ENCODE data around the gene ANOS1.

The ANOS1 gene

GRCh38 chrX:8704184-8704583 is 27.8 kb downstream of the ANOS1 start:
- no peaks in the 10 kb centered on the region for H3K4me1 ChIP-seq (ENCODE audit: low read length)
- no peaks in the 10 kb centered on the region for H3K9me2 ChIP-seq (replicated peaks; ENCODE audit: insufficient read depth, low read length)
- H3K27me3 ChIP-seq (replicated peaks; ENCODE audit: insufficient read depth, low read length): no peaks in the 10 kb centered on the region
- no peak overlapping the region for H3K4me3 ChIP-seq (ENCODE audit: low read length)
- H3K9me3 ChIP-seq (replicated peaks; ENCODE audit: insufficient read depth, low read length): no peaks in the 10 kb centered on the region
- no peak for DNase-seq
- H2AFZ ChIP-seq (ENCODE audit: low read length): no peak overlapping the region
- H3K4me2 ChIP-seq (ENCODE audit: low read depth, low read length): no peak overlapping the region
- TF ChIP-seq CTCF (IDR thresholded peaks at IDR 0.05; ENCODE audit: low read length) (no peak), EZH2 (optimal IDR thresholded peaks at IDR 0.05; ENCODE audit: low read depth, low read length) (no peak), EZH2phosphoT487 (IDR thresholded peaks at IDR 0.05; ENCODE audit: low read length) (no peak)
- H3K36me3 ChIP-seq (replicated peaks; ENCODE audit: insufficient read depth, low read length): no peaks in the 10 kb centered on the region
- H3F3A ChIP-seq (ENCODE audit: insufficient read depth, low read length): no peaks in the 10 kb centered on the region
- H3K79me2 ChIP-seq (ENCODE audit: low read length): no peaks in the 10 kb centered on the region
- no peaks in the 10 kb centered on the region for H4K20me1 ChIP-seq (ENCODE audit: insufficient read depth, low read length)
- H3K27ac ChIP-seq (ENCODE audit: low read length): no peak overlapping the region
- H3K9ac ChIP-seq (ENCODE audit: low read length): no peak overlapping the region

GRCh38 chrX:8692871-8693270 is 39.1 kb downstream of the ANOS1 start:
- TF ChIP-seq CTCF (IDR thresholded peaks at IDR 0.05; ENCODE audit: low read length) (no peak), EZH2phosphoT487 (IDR thresholded peaks at IDR 0.05; ENCODE audit: low read length) (no peak), EZH2 (optimal IDR thresholded peaks at IDR 0.05; ENCODE audit: low read depth, low read length) (no peak)
- Histone ChIP-seq H3K4me1 (ENCODE audit: low read length) (no peaks in the 10 kb centered on the region), H4K20me1 (ENCODE audit: insufficient read depth, low read length) (no peaks in the 10 kb centered on the region), H3K9me3 (replicated peaks; ENCODE audit: insufficient read depth, low read length) (no peaks in the 10 kb centered on the region), H3K9me2 (replicated peaks; ENCODE audit: insufficient read depth, low read length) (no peaks in the 10 kb centered on the region), H3K27ac (ENCODE audit: low read length) (no peak overlapping the region), H3K4me2 (ENCODE audit: low read depth, low read length) (no peak overlapping the region), H3K4me3 (ENCODE audit: low read length) (no peak overlapping the region), H3K79me2 (ENCODE audit: low read length) (no peaks in the 10 kb centered on the region), H2AFZ (ENCODE audit: low read length) (no peak overlapping the region), H3K27me3 (replicated peaks; ENCODE audit: insufficient read depth, low read length) (no peaks in the 10 kb centered on the region), H3F3A (ENCODE audit: insufficient read depth, low read length) (no peaks in the 10 kb centered on the region), H3K36me3 (replicated peaks; ENCODE audit: insufficient read depth, low read length) (no peaks in the 10 kb centered on the region), H3K9ac (ENCODE audit: low read length) (no peak overlapping the region)
- DNase-seq: no peak

- no peak overlapping the region for H2AFZ ChIP-seq (ENCODE audit: low read length)
- no peaks in the 10 kb centered on the region for H3F3A ChIP-seq (ENCODE audit: insufficient read depth, low read length)
- no peak overlapping the region for H3K27ac ChIP-seq (ENCODE audit: low read length)
- H3K9ac ChIP-seq (ENCODE audit: low read length): no peak overlapping the region
- H3K4me2 ChIP-seq (ENCODE audit: low read depth, low read length): no peak overlapping the region
- no peaks in the 10 kb centered on the region for H3K79me2 ChIP-seq (ENCODE audit: low read length)
- TF ChIP-seq CTCF (IDR thresholded peaks at IDR 0.05; ENCODE audit: low read length): no peak
- TF ChIP-seq EZH2phosphoT487 (IDR thresholded peaks at IDR 0.05; ENCODE audit: low read length): no peak
- no peak for TF ChIP-seq EZH2 (optimal IDR thresholded peaks at IDR 0.05; ENCODE audit: low read depth, low read length)
- H4K20me1 ChIP-seq (ENCODE audit: insufficient read depth, low read length): no peaks in the 10 kb centered on the region
- H3K9me3 ChIP-seq (replicated peaks; ENCODE audit: insufficient read depth, low read length): no peaks in the 10 kb centered on the region
- H3K27me3 ChIP-seq (replicated peaks; ENCODE audit: insufficient read depth, low read length): no peaks in the 10 kb centered on the region
- DNase-seq: no peak
- no peak overlapping the region for H3K4me3 ChIP-seq (ENCODE audit: low read length)
- no peaks in the 10 kb centered on the region for H3K4me1 ChIP-seq (ENCODE audit: low read length)
- H3K36me3 ChIP-seq (replicated peaks; ENCODE audit: insufficient read depth, low read length): no peaks in the 10 kb centered on the region
- H3K9me2 ChIP-seq (replicated peaks; ENCODE audit: insufficient read depth, low read length): no peaks in the 10 kb centered on the region
These were observed 42.5 kb downstream of the ANOS1 start for GRCh38 chrX:8689473-8689872.
